Hematopoietic multipotent progenitor cell treated with erythropoietin and hydrocortisone succinate and interleukin-3 and kit ligand, for 8 days (in vitro differentiated cells): ENCODE results near the gene ACOXL.
"Not testable (repeated sequence)": the region's sequence is repeated elsewhere in the genome, so short reads cannot be mapped to it uniquely, and the experiment has no call there.

ENCODE experiments used
- DNase-seq: peaks from one replicate; pipeline ENCODE4 v3.0.0-alpha.2; 2015

ACOXL gene

DNA sequence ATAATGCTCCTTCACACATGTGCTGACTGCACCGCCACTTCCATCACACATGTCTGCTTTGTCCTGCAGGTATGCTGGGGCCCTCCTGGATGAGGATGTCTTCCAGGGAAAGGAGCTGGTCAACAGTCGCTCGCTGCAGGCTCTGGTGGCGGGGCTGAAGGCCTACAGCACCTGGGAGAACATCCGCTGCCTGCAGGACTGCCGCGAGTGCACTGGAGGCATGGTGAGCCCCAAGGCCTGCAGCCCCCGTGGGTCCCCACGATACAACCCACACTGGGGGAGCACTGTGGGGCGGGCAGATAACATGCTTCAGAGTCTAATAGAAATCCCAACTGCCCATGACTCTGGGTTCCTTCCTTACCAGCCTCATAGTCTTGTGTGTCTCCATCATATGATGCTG lies 201.0 kb downstream of the ACOXL start:
- DNase-seq: no peak

DNA sequence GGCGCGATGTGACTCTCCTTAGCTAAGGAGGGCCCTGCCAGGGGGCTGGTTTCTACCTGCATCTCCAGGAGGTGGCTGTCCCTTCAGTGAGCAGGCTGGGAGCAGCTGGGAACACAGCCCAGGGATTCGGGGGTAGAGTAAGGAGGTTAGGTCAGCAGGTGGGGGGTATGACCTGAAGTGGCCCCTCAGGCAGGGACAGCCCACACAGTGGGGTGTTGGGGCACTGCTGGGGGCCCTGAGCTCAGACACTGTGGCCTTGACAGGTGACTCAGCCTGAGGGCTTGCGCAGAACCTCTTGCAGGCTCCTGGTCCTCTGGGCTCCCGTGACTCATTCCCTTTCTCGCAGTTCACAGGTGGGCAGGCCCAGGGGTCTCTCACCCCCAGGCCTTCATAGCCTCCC lies 202.6 kb downstream of the ACOXL start:
- DNase-seq: no peak

DNA sequence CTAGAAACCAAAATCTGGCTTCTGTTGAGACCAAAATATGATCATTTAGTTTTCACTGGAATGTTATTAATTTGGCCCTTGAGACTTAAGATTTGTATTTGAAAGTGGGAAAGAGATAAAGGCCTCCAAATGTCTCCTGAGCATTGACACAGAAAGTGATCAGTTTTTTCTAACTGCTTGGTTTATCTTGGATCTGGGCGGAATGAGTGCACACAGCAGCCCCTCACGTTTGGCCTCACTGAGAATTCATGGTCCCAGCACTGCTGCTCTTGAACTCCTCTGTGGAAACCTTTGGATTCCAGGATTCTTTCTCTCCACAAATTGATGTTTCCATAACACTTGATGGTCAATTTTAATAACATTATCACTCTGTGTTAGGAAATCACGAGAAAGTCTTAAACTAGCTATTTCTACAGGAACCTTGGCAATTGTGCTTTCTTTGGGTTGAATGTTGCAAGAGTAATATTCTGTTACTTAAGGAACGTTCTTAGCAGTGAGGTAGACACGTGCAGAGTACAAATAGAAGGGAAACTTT lies 208.1 kb downstream of the ACOXL start:
- DNase-seq: no peak

DNA sequence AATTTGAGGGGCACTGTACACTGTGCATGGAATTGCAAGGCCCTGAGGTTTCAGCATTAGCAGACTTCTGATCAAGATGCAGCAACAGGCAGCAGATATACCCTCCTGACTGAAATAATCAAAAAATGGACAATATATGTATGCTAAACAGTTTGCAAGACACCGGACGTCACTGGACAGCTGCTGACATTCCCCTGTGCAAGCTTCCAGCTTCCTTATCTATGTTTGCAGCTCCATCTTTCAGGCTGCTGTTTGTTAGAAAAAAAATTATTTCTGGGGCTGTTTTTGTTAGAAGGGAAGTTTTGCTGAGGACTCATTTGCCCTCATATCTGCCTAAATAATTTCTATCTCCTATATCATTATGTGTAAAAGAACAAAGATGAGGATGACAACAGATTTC lies 208.9 kb downstream of the ACOXL start:
- no peak for DNase-seq

DNA sequence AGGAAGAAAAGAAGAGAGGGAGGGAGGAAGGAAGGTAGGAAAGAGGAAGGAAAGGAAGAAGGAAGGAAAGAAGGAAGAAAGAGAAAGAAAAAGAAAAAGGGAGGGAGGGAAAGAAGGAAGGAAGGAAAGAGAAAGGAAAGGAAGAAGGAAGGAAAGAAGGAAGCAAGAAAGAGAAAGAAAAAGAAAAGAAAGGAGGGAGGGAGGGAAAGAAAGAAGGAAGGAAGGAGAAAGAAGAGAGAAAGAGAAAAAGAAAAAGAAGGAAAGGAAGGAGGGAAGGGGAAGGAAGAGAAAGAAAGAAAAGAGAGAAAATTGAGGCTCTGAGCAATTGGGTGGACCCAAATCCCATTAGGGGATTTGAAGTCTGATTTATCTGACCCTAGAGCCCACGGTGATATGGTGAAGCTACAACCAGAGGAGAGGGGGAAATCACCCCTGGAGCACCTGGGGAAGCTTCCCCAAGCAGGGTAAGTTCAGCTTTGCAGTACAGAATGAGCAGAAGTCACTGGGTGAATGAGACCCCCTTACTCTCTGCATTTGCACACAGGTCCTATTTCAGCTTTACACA lies 210.8 kb downstream of the ACOXL start:
- DNase-seq: no peak

DNA sequence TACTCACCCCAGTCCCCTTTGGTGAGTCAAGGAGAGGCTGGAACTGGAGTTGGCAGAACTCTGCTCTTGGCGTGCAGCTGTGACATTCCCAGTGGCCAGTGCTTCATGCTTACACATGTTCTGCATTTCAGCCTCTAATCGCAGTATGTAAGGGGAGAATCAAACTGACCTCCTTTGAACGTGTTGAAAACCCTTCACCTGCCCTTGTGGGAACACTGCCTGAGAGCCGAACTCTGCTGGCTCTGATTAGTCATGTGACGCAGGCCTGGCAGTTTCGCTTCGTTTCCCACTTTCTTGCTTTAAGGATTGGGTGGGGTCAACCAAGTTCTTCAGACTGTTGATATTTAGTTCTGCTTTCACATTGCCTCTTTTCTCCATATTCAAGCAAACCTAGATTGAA lies 214.5 kb downstream of the ACOXL start:
- no peak for DNase-seq

DNA sequence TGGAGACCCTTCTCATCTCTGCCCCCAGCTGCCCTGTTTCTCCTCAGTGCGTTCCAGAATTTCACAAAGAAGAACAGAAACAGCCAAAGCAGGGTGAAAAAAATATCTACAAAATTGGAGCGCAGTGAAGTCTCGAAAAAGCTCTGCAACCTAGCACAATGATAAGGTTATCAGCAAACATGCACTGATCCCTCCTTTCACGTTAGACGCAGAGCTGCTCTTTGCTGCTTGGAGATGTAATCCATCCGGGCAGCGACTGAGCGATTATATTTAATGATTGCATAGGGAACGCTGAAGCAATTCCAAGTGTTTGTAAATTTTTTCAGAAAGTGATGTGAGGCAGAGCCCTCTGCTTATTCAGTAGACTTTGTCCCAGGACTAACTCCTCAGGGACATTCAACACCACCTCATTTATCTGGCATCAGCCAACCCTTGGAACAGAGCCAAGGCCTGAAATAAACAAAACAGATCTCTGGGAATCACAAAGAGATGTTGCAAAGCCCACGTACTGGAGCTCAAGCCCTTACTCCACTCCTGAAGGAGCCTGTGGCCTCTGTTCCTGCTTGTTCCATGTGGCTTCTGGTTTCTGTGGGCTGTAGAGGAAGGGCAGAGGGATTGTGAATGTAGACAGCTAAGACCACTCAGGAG lies 215.8 kb downstream of the ACOXL start:
- DNase-seq: no peak

DNA sequence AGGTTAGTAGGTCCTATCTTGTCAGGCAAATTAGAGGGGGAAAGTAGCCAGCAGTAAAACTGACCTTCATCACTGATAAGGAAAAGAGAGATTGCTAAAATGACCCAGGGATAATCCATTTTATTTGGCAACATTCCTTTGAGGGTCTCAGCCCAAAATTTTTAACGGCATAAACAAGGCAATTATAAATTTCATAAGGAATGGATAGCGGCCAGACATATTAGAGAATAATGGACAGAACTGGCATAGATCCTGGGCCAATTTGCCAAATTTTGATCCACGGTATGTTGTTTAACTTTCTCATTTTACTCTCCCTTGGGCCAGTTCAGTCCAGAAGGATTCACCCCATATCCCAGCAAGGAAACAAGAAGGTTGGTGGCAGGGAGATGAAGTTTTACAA lies 217.9 kb downstream of the ACOXL start:
- no peak for DNase-seq

DNA sequence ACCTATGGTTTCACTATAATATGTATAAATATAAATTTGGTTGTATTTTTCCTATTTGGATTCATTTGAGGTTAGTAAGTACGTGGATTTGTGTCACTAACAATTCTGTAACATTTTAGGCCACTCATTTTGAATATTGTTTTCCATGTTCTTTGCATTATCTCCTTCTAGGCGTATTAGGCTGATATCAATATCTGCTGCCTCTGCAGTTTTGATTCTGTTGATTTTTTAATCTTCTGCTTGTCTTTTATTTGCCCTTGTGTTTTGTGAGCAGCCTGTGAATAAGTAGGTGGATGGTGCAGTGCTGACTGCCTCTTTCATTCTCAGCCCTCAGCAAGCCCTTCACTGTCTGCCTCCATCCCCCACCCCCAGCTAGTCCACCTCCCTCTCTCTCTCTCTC lies 222.7 kb downstream of the ACOXL start:
- DNase-seq: no peak

DNA sequence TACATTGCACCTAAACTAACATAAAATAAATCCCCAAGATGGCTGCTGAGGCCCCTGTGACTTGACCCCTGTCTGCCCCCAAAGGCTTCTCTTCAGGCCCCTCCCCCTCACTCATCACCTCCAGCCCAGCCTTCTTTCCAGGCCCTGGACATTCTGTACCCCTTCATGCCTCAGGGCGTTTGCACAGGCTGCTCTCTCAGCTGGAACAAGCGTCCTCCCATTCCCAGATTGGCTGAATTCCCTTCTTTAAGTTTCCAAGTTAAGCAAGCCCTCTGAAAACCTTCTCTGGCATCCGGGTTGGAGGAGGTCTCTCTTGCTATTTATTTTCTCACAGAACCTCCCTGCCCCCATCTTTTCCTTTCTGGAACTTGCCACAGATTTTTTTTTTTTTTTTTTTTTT lies 223.2 kb downstream of the ACOXL start:
- no peak for DNase-seq

DNA sequence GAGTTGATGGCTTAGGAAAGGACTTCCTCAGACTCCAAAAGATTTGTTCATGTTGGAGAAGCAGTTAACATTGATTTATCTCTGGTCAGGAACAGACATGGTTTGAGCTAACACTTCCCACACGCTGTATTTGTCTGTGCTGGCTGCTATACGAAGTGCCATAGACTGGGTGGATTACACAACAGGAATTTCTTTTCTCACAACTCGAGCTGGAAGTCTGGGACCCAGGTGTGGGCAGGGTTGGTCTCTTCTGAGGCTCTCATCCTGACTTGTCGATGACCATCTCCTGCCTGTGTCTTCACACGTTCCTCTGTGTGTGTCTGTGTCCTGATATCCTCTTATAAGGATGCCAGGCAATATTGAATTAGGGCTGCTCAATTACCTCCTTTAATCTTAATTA lies 224.9 kb downstream of the ACOXL start:
- DNase-seq: no peak

DNA sequence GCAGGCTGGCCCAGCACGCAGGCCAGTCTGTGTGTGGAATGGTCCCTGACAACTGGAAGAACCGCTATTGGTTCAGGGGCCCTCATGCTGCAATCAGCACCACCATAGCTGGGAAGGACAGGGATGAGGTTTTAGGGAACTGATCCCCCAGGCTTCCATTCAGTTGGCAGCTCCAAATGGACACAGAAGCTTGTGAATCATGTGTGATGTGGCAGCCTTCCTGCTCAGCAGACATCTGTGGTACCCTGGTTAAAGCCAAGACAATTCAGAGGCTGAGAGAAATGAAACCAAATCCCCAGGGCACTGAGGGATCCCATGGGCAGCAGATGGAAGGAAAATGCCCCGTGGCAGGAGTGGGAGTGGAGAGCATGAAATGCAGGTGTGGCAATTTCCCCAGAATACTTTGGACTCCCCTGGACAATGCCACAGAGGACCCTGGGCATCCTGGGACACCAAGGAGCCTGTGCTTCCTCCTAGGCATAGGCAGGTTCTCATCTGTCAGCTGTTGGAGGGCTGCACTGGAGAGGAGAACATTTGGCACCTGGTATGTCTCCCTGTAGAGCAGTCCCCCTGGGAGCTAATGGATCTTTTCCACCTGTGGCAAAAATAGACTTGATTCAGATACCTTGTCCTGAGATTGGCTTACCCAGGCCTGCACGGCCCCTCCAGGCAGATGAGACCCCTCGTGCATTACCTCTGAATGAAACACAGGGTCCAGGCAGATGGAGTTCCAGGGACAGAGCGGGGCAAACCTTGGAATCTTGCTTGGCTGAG lies 226.2 kb downstream of the ACOXL start:
- no peak for DNase-seq

DNA sequence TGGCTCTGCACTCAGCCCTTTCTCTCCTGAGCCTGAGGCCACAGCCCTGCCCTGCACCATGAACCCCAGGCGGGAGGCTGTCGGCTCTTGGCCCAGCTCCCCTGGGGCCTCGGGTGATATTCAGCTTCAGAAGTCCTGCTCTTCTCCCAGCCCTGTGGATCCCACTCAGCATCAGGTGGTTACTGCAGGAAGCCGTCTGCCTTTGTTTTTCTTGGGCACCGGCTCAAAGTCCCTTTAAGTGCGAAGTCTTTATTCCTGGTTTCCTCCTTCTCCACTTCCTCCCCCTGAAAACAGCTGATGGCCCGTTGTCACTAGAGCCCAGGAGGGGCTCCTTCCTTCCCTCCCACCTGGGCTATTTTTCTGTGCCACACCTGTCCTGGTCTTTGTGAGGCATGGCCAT lies 226.8 kb downstream of the ACOXL start:
- DNase-seq: no peak

DNA sequence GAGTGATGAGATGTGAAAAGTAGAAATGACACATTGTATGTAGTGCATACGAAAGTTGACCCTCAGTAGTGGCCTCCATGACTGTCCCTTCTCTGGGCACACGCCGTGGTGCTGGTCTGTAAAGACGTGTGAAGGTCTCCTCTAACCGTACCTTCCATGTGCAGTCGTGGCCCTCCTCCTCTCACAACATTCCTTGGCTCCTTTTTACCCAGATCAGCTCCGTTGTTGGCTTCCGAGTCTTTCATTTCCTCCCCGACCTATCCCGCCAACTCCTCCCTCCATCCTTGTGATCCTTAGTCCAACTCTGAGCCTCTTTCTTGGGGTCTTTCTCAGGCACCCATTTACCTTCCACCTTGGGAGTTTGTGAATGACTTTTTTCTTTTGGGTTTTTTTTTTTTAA lies 227.9 kb downstream of the ACOXL start:
- no peak for DNase-seq

DNA sequence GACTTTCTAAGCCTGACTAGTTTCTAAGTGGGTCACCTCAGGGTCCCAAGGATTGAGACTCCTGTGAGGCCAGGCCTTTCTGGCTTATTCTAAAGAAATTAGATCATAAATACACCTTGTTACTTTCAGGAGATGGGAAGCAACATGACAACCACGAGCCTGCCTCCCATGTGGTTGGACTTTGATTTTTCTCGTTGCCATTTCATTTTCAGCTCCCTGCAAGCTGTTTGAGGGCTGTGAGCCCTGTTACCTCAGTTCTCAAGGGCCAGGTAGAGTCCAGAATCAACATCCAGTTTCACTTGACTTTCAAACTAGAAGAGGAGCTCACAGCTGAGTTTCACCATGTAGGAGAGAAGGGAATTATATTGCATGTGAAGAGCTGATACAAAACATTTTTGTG lies 228.6 kb downstream of the ACOXL start:
- no peak for DNase-seq

DNA sequence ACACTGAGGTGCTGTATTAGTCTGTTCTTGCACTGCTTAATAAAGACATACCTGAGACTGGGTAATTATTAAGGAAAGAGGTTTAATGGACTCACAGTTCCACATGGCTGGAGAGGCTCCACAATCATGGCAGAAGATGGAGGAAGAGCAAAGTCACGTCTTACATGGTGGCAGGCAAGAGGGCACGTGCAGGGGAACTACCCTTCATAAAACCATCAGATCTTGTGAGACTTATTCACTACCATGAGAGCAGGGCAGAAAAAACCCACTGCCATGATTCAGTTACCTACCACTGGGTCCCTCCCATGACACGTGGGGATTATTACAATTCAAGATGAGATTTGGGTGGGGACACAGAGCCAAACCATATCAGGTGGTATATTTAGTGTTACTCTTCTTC lies 229.3 kb downstream of the ACOXL start:
- not testable (repeated sequence) for DNase-seq

DNA sequence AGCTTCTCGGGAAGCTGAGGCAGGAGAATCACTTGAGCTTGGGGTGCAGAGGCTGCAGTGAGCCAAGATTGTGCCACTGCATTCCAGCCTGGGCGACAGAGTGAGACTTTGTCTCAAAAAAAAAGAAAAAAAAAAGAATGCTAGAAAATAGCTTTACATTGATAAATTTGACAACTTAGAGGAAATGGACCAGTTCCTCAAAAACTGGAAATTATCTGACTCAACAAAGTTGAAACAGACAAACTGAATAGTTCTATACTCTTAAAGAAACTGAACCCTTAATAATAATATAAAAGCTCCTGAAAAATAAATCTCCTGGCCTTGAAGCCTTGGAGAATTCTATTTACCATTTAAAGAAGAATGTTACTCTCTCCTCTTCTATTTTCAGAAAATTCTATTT lies 237.3 kb downstream of the ACOXL start:
- DNase-seq: no peak

DNA sequence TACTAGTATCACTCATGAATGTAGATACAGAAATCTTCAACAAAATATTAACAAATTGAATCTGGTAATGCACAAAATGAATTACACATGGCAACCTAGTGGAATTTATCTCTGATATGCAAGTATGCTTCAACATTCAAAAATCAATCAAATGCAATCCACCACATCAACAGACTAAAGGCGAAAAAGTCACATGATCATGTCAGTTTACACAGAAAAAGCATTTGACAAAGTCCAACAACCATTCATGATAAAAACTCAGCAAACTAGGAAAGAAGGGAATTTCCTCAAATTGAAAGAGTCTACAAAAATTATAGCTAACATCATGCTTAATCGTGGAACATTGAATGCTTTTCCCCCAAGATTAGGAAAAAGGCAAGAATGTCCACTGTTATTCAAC lies 237.8 kb downstream of the ACOXL start:
- DNase-seq: no peak

DNA sequence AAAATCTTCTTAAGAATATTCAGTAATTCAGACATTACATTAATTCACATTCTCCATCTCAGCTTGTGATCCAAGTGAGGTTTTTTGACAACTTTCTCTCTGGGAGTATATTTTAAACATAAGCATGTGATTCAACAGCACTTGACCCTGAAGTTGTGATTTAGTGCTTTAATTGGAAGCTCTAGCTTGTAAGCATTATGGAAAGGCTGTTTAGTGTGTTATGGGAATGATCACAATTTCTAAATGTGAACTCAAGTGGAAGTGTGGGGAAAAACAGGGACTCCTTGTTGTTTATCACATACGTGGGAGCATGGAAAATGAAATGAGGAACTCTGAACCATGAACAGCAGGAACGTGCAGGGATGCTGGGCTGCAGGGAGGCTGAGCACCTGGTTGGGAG lies 239.4 kb downstream of the ACOXL start:
- DNase-seq: no peak

DNA sequence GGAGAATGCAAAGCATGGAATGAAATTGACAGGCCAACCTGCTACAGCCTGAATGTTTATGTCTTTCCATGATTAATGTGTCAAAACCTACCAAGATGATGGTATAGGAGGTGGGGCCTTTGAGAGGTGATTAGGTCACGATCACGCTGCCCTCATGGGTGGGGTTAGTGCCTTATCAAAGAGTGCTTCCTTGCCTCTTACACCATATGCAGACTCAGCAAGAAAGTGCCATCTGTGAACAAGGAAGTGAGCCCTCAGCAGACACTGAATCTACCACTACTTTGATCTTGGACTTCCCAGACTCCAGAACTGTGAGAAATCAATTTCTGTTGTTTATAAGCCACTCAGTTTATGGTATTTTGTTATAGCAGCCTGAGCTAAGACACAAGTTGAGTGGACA lies 240.9 kb downstream of the ACOXL start:
- peak; percentile 25 for DNase-seq

DNA sequence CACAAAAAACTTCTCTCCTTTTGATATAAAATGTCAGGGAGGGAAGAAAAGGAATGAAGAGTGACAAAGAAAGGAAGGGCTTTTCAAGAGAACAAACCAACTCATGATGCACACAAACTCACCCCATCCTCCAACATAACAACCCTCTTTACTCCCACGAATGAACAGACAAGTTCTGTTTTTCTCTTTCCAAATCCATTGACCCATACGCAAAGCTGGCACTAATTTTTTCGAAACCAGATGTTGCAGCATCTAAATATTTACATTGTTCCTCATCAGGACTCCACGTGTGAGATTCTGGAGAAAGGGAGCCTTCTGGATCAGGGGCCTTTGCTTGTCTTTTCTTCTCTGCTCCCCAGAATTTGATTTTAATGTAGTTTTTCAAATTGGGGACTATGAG lies 245.0 kb downstream of the ACOXL start:
- DNase-seq: no peak

DNA sequence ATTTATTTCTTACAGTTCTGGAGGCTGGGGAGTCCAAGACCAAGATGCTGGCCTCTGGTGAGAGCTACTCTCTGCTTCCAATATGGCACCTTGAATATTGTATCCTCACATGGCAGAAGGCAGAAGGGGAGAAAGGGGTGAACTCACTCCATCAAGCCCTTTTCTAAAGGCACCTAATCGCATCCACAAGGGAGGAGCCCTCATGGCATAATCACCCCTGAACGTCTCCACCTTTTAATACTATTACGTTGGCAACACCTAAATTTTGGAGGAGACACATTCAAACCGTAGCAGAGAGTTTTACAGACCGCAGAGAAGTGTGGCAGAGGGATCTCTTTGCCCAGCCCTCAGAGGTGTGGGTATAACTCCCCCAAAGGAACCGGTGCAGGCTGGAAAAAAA lies 245.8 kb downstream of the ACOXL start:
- DNase-seq: no peak

DNA sequence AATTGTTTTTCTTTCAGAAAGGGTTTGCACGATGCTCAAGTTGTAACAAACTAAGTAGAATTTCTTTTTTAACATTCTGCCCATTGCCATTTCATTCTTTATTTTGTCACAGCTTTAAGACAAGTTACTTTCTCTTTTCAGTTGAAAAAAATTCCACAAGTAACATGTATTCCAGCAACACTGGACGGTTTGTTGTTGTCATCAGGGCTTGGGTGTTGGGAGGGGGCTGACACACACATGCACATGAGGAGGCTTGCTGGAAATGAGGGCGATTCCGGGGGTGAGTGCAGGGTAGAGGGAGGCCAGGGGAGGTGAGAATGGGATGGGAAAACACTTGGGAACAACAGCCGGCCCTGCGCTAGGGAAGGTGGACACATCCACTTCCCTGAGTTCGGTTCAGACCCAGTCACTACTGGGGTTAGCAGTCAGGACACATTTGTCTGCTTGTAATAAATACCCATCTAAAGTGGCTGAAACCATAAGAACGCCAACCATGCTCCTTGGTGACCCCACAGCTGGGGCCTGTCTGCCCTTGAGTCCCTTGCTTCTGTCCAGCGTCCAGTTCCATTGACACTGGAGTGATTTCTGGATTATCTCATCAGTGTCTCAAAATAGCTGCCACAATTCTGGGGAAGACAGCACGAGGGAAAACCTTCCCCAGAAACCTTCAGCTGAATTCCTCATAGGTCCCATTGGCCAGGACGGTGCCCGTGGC lies 246.5 kb downstream of the ACOXL start:
- no peak for DNase-seq
